CD4-positive, alpha-beta T cell (primary cell): ENCODE results near the gene SH3BGRL2. TPM values are rescaled to one million over a fixed set of nuclear protein-coding genes. Genes with fewer than 3 reads are reported as not detected.

Experiments used
- ATAC-seq: fragments of 200-7000 bp; cut with Tn5 transposase; one replicate; pipeline ENCODE4 v1.10.0; 2022; ENCODE audit warnings: mild to moderate bottlenecking; ENCODE audit not compliant: poor library complexity
- CTCF ChIA-PET: fragments of 350-600 bp; sonication (Branson Sonifier 250); formaldehyde crosslinking; loops from one replicate; lab custom pipeline; 2021; ENCODE audit warnings: antibody characterized with exemption, inconsistent platforms; lab: Charles Lee
- POLR2A ChIA-PET: fragments of 350-600 bp; sonication (Branson Sonifier 250); formaldehyde crosslinking; loops from one replicate; lab custom pipeline; 2021; ENCODE audit warnings: antibody characterized with exemption, inconsistent platforms; lab: Charles Lee
- DNase-seq, 14 experiments: peaks; one replicate each; pipeline ENCODE4 v3.0.0-alpha.2; 2013 to 2020; ENCODE audit warnings: mixed read lengths in 2 of 14
- H3K27ac ChIP-seq, 2 donors: one replicate each; pipeline versions ENCODE4 v1.5.1 to v1.7.0; 2013; ENCODE audit warnings: low read length in 2 of 2, low read depth in 1 of 2, mild to moderate bottlenecking in 1 of 2
- H3K27me3 ChIP-seq, 2 experiments: 1 replicate in 1 of 2; 2 replicates in 1 of 2; pipeline versions ENCODE4 v1.6.1 to v1.7.0; 2013; ENCODE audit warnings: low read length in 2 of 2, control low read depth in 1 of 2, mild to moderate bottlenecking in 1 of 2, moderate library complexity in 1 of 2; ENCODE audit not compliant: insufficient read depth in 2 of 2, control insufficient read depth in 1 of 2
- H3K36me3 ChIP-seq: one replicate; pipeline ENCODE4 v1.6.1; 2013; ENCODE audit warnings: low read length, control low read depth; ENCODE audit not compliant: insufficient read depth
- H3K4me1 ChIP-seq: one replicate; pipeline ENCODE4 v1.6.1; 2013; ENCODE audit warnings: low read length, control low read depth; ENCODE audit not compliant: insufficient read depth
- H3K4me3 ChIP-seq: one replicate; pipeline ENCODE4 v1.5.1; 2013; ENCODE audit warnings: mild to moderate bottlenecking, low read length, moderate library complexity
- H3K9me3 ChIP-seq, 2 experiments: 1 replicate in 1 of 2; 2 replicates in 1 of 2; pipeline versions ENCODE4 v1.6.1 to v1.7.0; 2013; ENCODE audit warnings: low read length in 2 of 2, mild to moderate bottlenecking in 2 of 2, control low read depth in 1 of 2, moderate library complexity in 1 of 2; ENCODE audit not compliant: control insufficient read depth in 1 of 2, insufficient read depth in 1 of 2
- H3K27ac Mint-ChIP-seq: one replicate; pipeline ENCODE4 v1.8.0; 2020; ENCODE audit warnings: mixed read lengths
- H3K27me3 Mint-ChIP-seq: one replicate; pipeline ENCODE4 v1.8.0; 2021; ENCODE audit warnings: mixed read lengths
- H3K36me3 Mint-ChIP-seq: one replicate; pipeline ENCODE4 v1.8.0; 2021; ENCODE audit warnings: low read depth, mixed read lengths
- H3K4me1 Mint-ChIP-seq: one replicate; pipeline ENCODE4 v1.8.0; 2021; ENCODE audit warnings: low read depth, mixed read lengths
- H3K4me3 Mint-ChIP-seq: one replicate; pipeline ENCODE4 v1.8.0; 2020; ENCODE audit warnings: mild to moderate bottlenecking, mixed read lengths
- H3K9me3 Mint-ChIP-seq: one replicate; pipeline ENCODE4 v1.8.0; 2020; ENCODE audit warnings: mixed read lengths
- CTCF ChIP-seq: fragments of 200-600 bp; IDR thresholded peaks from one replicate; pipeline ENCODE4 v1.8.0; 2022; ENCODE audit warnings: antibody characterized with exemption, mild to moderate bottlenecking
- intact Hi-C, 2 experiments: fragments of 100-400 bp; cut with DNase I in 1 of 2; cut with micrococcal nuclease in 1 of 2; formaldehyde crosslinking; loops; one replicate each; pipeline versions ENCODE4 v1.15.1 to v1.9.0; 2023 to 2025; cut with DNase I, micrococcal nuclease
- total RNA-seq, 174 experiments: library from RNA in 2 of 174; stranded (reverse) in 2 of 174; gene quantifications; one replicate each; pipeline ENCODE4 v1.2.3 and lab custom pipeline; 2021 to 2026

The SH3BGRL2 gene
- total RNA-seq, 2 experiments from 2014 or later, result 0.25 to 0.38 TPM

GRCh38 chr6:79684876-79685275, 53.7 kb downstream of the SH3BGRL2 start:
- H3K36me3 Mint-ChIP-seq, result no peaks in the 10 kb centered on the region
- H3K4me1 Mint-ChIP-seq, result peaks cover 9% of the 10 kb centered on the region
- intact Hi-C loops, result no loop called here
- no peak for TF ChIP-seq CTCF
- no peaks in the 10 kb centered on the region for H3K9me3 Mint-ChIP-seq
- Histone ChIP-seq H3K9me3 (no peaks in the 10 kb centered on the region), H3K36me3 (no peaks in the 10 kb centered on the region), H3K4me3 (no peak overlapping the region), H3K4me1 (no peaks in the 10 kb centered on the region), H3K27ac (no peak overlapping the region), H3K27me3 (no peaks in the 10 kb centered on the region)
- ChIA-PET CTCF (no interaction called here), POLR2A (no interaction called here)
- H3K27me3 Mint-ChIP-seq, result no peaks in the 10 kb centered on the region
- no peak overlapping the region for H3K27ac Mint-ChIP-seq
- H3K4me3 Mint-ChIP-seq, result no peak overlapping the region
- ATAC-seq (no peak), DNase-seq (no peak)

- TF ChIP-seq CTCF, result no peak
- ChIA-PET POLR2A (interaction anchor here (0.7 kb wide), 1 partner anchor 116 kb away, joined by 3 read pairs; no protein-coding TSS in a partner anchor), CTCF (no interaction called here)
- Histone ChIP-seq H3K4me1 (no peaks in the 10 kb centered on the region), H3K27me3 (no peaks in the 10 kb centered on the region), H3K27ac (no peak overlapping the region), H3K36me3 (no peaks in the 10 kb centered on the region), H3K4me3 (no peak overlapping the region), H3K9me3 (no peaks in the 10 kb centered on the region)
- Mint-ChIP-seq H3K36me3 (no peaks in the 10 kb centered on the region), H3K4me3 (no peak overlapping the region), H3K9me3 (no peaks in the 10 kb centered on the region), H3K27me3 (no peaks in the 10 kb centered on the region), H3K27ac (no peak overlapping the region), H3K4me1 (peaks cover 9% of the 10 kb centered on the region)
- intact Hi-C loops, result no loop called here
- no peak for DNase-seq
- ATAC-seq, result no peak
These were observed 55.7 kb downstream of the SH3BGRL2 start for GRCh38 chr6:79686707-79687309.

GRCh38 chr6:79687759-79688158, 56.6 kb downstream of the SH3BGRL2 start:
- ChIA-PET POLR2A (no interaction called here), CTCF (no interaction called here)
- Histone ChIP-seq H3K4me3 (no peak overlapping the region), H3K27ac (no peak overlapping the region), H3K9me3 (no peaks in the 10 kb centered on the region), H3K36me3 (no peaks in the 10 kb centered on the region), H3K4me1 (no peaks in the 10 kb centered on the region), H3K27me3 (no peaks in the 10 kb centered on the region)
- no peaks in the 10 kb centered on the region for H3K27me3 Mint-ChIP-seq
- H3K4me1 Mint-ChIP-seq, result peaks cover 9% of the 10 kb centered on the region
- no peak for DNase-seq
- H3K36me3 Mint-ChIP-seq, result no peaks in the 10 kb centered on the region
- no peak overlapping the region for H3K4me3 Mint-ChIP-seq
- H3K27ac Mint-ChIP-seq, result no peak overlapping the region
- ATAC-seq, result no peak
- intact Hi-C loops, result no loop called here
- no peaks in the 10 kb centered on the region for H3K9me3 Mint-ChIP-seq
- TF ChIP-seq CTCF, result no peak
